Measurements from ENCODE around the gene THYN1.

The THYN1 gene

GRCh38 chr11:134216816-134217215, 36.3 kb downstream of the THYN1 start:
- TF ChIP-seq CTCF (IDR thresholded peaks at IDR 0.05; ENCODE audit: low read length) (no peak), EZH2 (IDR thresholded peaks at IDR 0.05; ENCODE audit: borderline replicate concordance, low read length) (no peak)
- Histone ChIP-seq H3K4me1 (ENCODE audit: insufficient read depth, low read length, severe bottlenecking) (peaks cover 4% of the 10 kb centered on the region), H3K79me2 (ENCODE audit: insufficient read depth, low read length) (peaks cover 52% of the 10 kb centered on the region), H3K27ac (ENCODE audit: low read depth, low read length, poor library complexity, severe bottlenecking) (no peak overlapping the region), H3K9me3 (ENCODE audit: low read length) (no peaks in the 10 kb centered on the region), H4K20me1 (ENCODE audit: insufficient read depth, low read length) (no peaks in the 10 kb centered on the region), H3K27me3 (ENCODE audit: insufficient read depth, low read length) (no peaks in the 10 kb centered on the region), H3F3A (ENCODE audit: insufficient read depth, low read length) (no peaks in the 10 kb centered on the region), H3K4me2 (ENCODE audit: low read length) (no peak overlapping the region), H2AFZ (ENCODE audit: low read length) (no peak overlapping the region), H3K36me3 (ENCODE audit: insufficient read depth, low read length) (peaks cover 86% of the 10 kb centered on the region), H3K9me2 (ENCODE audit: low read depth, low read length) (no peaks in the 10 kb centered on the region), H3K4me3 (ENCODE audit: low read depth, low read length, poor library complexity, severe bottlenecking) (no peak overlapping the region), H3K9ac (ENCODE audit: low read length) (no peak overlapping the region)

- Histone ChIP-seq H3K27ac (ENCODE audit: low read depth, low read length, poor library complexity, severe bottlenecking) (no peak overlapping the region), H3K9me3 (ENCODE audit: low read length) (no peaks in the 10 kb centered on the region), H3K79me2 (ENCODE audit: insufficient read depth, low read length) (peaks cover 45% of the 10 kb centered on the region), H3K9me2 (ENCODE audit: low read depth, low read length) (no peaks in the 10 kb centered on the region), H4K20me1 (ENCODE audit: insufficient read depth, low read length) (no peaks in the 10 kb centered on the region), H3F3A (ENCODE audit: insufficient read depth, low read length) (no peaks in the 10 kb centered on the region), H3K4me1 (ENCODE audit: insufficient read depth, low read length, severe bottlenecking) (no peaks in the 10 kb centered on the region), H2AFZ (ENCODE audit: low read length) (no peak overlapping the region), H3K27me3 (ENCODE audit: insufficient read depth, low read length) (no peaks in the 10 kb centered on the region), H3K36me3 (ENCODE audit: insufficient read depth, low read length) (peaks cover 92% of the 10 kb centered on the region), H3K4me2 (ENCODE audit: low read length) (no peak overlapping the region), H3K4me3 (ENCODE audit: low read depth, low read length, poor library complexity, severe bottlenecking) (no peak overlapping the region), H3K9ac (ENCODE audit: low read length) (no peak overlapping the region)
- TF ChIP-seq CTCF (IDR thresholded peaks at IDR 0.05; ENCODE audit: low read length) (no peak), EZH2 (IDR thresholded peaks at IDR 0.05; ENCODE audit: borderline replicate concordance, low read length) (no peak)
Observed at GRCh38 chr11:134215836-134216235, 37.3 kb downstream of the THYN1 start.

- Histone ChIP-seq H3K27me3 (ENCODE audit: insufficient read depth, low read length) (no peaks in the 10 kb centered on the region), H4K20me1 (ENCODE audit: insufficient read depth, low read length) (no peaks in the 10 kb centered on the region), H3K27ac (ENCODE audit: low read depth, low read length, poor library complexity, severe bottlenecking) (no peak overlapping the region), H3K9me3 (ENCODE audit: low read length) (no peaks in the 10 kb centered on the region), H3K4me3 (ENCODE audit: low read depth, low read length, poor library complexity, severe bottlenecking) (no peak overlapping the region), H3K9ac (ENCODE audit: low read length) (no peak overlapping the region), H3K4me2 (ENCODE audit: low read length) (no peak overlapping the region), H3K36me3 (ENCODE audit: insufficient read depth, low read length) (peaks cover 91% of the 10 kb centered on the region), H3K79me2 (ENCODE audit: insufficient read depth, low read length) (peaks cover 3% of the 10 kb centered on the region; the same call in 1 of the 2 replicates), H2AFZ (ENCODE audit: low read length) (no peak overlapping the region), H3F3A (ENCODE audit: insufficient read depth, low read length) (no peaks in the 10 kb centered on the region), H3K4me1 (ENCODE audit: insufficient read depth, low read length, severe bottlenecking) (no peaks in the 10 kb centered on the region), H3K9me2 (ENCODE audit: low read depth, low read length) (no peaks in the 10 kb centered on the region)
- TF ChIP-seq EZH2 (IDR thresholded peaks at IDR 0.05; ENCODE audit: borderline replicate concordance, low read length) (no peak), CTCF (IDR thresholded peaks at IDR 0.05; ENCODE audit: low read length) (peak; percentile 42)
Observed at GRCh38 chr11:134207538-134208239, 45.5 kb downstream of the THYN1 start.
